ENCODE results near the gene POC1A.

GRCh38 chr3:52067046-52067445 lies 87.2 kb downstream of the POC1A start:
- TF ChIP-seq, protein P1, sequence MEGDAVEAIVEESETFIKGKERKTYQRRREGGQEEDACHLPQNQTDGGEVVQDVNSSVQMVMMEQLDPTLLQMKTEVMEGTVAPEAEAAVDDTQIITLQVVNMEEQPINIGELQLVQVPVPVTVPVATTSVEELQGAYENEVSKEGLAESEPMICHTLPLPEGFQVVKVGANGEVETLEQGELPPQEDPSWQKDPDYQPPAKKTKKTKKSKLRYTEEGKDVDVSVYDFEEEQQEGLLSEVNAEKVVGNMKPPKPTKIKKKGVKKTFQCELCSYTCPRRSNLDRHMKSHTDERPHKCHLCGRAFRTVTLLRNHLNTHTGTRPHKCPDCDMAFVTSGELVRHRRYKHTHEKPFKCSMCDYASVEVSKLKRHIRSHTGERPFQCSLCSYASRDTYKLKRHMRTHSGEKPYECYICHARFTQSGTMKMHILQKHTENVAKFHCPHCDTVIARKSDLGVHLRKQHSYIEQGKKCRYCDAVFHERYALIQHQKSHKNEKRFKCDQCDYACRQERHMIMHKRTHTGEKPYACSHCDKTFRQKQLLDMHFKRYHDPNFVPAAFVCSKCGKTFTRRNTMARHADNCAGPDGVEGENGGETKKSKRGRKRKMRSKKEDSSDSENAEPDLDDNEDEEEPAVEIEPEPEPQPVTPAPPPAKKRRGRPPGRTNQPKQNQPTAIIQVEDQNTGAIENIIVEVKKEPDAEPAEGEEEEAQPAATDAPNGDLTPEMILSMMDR (conservative IDR thresholded peaks at IDR 0.05): no peak
- TF ChIP-seq ZFX (IDR thresholded peaks at IDR 0.05): no peak

Data from C4-2B (cell line).